Activated B cell treated with CpG ODN at 0.5 μM for 24 hours (primary cell): ENCODE results near the gene BPIFB2. TPM values are rescaled to one million over a fixed set of nuclear protein-coding genes. Genes with fewer than 3 reads are reported as not detected.

ENCODE experiments used
- ATAC-seq: fragments of 200-7000 bp; cut with Tn5 transposase; one replicate; pipeline ENCODE4 v1.10.0; 2021; ENCODE audit warnings: low read depth, mild to moderate bottlenecking, moderate library complexity
- CTCF ChIA-PET: fragments of 350-600 bp; sonication (Branson Sonifier 250); formaldehyde crosslinking; loops from one replicate; lab custom pipeline; 2021; ENCODE audit warnings: antibody characterized with exemption; lab: Charles Lee
- POLR2A ChIA-PET: fragments of 350-600 bp; sonication (Branson Sonifier 250); formaldehyde crosslinking; loops from one replicate; lab custom pipeline; 2021; ENCODE audit warnings: antibody characterized with exemption; lab: Charles Lee
- DNase-seq: peaks from one replicate; pipeline ENCODE4 v3.0.0; 2022
- H3K27ac Mint-ChIP-seq: one replicate; pipeline ENCODE4 v1.8.0; 2020; ENCODE audit warnings: mixed read lengths
- H3K27me3 Mint-ChIP-seq: one replicate; pipeline ENCODE4 v1.8.0; 2021; ENCODE audit warnings: mixed read lengths
- H3K36me3 Mint-ChIP-seq: one replicate; pipeline ENCODE4 v1.8.0; 2021; ENCODE audit warnings: low read depth, mixed read lengths
- H3K4me1 Mint-ChIP-seq: one replicate; pipeline ENCODE4 v1.8.0; 2021; ENCODE audit warnings: mixed read lengths
- H3K4me3 Mint-ChIP-seq: one replicate; pipeline ENCODE4 v1.8.0; 2020; ENCODE audit warnings: mild to moderate bottlenecking, mixed read lengths
- H3K9me3 Mint-ChIP-seq: one replicate; pipeline ENCODE4 v1.8.0; 2020; ENCODE audit warnings: mixed read lengths
- intact Hi-C: fragments of 100-400 bp; cut with micrococcal nuclease; formaldehyde crosslinking; loops from one replicate; pipeline ENCODE4 v1.15.1; 2024
- total RNA-seq: library from RNA; stranded (reverse); gene quantifications from 2 replicates; pipeline ENCODE4 v1.2.3, GENCODE V29; 2022
- TF ChIP-seq, protein P1 (sequence below): fragments of 200-600 bp; IDR thresholded peaks from one replicate; pipeline ENCODE4 v1.8.0; 2022; ENCODE audit warnings: antibody characterized with exemption, mild to moderate bottlenecking

The BPIFB2 gene
- total RNA-seq, 1 donor from 2014 or later: not detected

DNA sequence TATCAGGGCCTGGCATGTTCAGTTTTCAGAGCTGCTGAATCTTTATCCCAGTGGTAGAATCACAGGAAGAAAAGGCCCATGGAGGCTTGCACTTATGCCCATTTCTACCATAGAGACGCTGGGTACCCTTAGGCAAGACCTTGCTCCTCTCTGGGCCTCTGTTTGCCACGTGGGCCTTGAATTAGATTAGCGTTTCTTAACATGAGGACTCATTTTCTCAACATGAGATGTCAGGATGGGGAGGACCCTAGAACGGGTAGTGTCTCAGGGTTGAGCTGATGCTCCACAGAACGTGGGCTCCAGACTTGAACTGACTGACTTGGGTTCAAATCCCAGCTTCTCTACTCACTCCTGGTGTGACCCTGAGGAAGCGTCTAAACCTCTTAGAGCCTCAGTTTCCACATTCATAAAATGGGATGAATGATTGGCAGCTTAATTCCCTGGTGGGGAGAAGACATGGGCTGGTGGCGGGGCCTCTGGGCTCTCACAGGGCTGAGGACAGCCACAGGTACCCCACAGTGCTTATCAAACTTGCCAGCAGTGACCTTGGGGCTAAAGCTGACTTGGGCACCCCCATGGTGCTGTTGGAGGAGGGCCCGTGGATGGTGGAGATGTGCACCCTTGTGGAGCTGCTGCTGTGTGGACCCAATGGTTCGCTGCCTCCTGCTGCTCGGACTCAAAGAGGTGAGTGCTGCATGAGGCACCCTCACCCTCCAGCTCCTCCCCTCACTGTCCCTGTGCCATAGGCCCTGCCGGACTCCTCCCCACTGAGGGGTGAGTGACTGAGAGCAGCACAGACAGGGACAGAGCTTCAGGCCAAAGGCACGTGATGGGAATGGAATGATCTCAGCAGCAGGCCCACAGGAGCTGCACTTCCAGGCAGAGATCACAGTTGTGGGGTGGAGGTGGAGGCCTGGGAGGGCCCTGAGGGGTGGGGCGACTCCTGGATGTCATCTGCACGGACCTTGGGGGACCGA lies 31.5 kb upstream of the BPIFB2 start:
- Mint-ChIP-seq H3K9me3 (peaks cover 2% of the 10 kb centered on the region), H3K27ac (peak overlapping the region; percentile 15), H3K4me3 (no peak overlapping the region), H3K27me3 (no peaks in the 10 kb centered on the region), H3K4me1 (peaks cover 3% of the 10 kb centered on the region), H3K36me3 (no peaks in the 10 kb centered on the region)
- DNase-seq: no peak
- ChIA-PET POLR2A (interaction anchor here (1.4 kb wide), 1 partner anchor 8 kb away, joined by 3 read pairs; no protein-coding TSS in a partner anchor), CTCF (no interaction called here)
- ATAC-seq: no peak
- TF ChIP-seq, protein P1, sequence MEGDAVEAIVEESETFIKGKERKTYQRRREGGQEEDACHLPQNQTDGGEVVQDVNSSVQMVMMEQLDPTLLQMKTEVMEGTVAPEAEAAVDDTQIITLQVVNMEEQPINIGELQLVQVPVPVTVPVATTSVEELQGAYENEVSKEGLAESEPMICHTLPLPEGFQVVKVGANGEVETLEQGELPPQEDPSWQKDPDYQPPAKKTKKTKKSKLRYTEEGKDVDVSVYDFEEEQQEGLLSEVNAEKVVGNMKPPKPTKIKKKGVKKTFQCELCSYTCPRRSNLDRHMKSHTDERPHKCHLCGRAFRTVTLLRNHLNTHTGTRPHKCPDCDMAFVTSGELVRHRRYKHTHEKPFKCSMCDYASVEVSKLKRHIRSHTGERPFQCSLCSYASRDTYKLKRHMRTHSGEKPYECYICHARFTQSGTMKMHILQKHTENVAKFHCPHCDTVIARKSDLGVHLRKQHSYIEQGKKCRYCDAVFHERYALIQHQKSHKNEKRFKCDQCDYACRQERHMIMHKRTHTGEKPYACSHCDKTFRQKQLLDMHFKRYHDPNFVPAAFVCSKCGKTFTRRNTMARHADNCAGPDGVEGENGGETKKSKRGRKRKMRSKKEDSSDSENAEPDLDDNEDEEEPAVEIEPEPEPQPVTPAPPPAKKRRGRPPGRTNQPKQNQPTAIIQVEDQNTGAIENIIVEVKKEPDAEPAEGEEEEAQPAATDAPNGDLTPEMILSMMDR: no peak
- intact Hi-C loops: no loop called here

DNA sequence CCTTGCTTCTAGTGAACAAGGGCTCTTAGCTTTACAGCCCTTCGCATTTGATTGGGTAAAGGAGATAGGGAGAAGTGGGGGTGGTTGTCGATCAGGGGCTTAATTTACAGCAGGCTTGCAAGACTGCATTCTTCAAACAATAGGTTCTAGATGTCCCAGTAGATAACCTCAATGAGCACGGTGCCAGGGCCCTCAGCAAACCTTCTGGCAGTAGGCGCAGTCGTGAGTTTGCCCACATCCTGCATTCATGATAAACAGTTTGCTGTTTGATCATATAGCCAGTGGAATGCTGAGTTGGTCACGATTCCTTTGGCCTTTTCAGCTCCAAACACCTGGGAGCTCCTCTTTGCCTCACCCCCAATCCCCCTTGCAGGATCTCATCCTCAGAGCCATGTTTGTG lies 30.8 kb upstream of the BPIFB2 start:
- Mint-ChIP-seq H3K27ac (peak overlapping the region; percentile 15), H3K27me3 (no peaks in the 10 kb centered on the region), H3K9me3 (peaks cover 2% of the 10 kb centered on the region), H3K4me1 (peaks cover 3% of the 10 kb centered on the region), H3K4me3 (no peak overlapping the region), H3K36me3 (no peaks in the 10 kb centered on the region)
- ChIA-PET CTCF (no interaction called here), POLR2A (no interaction called here)
- intact Hi-C loops: no loop called here
- DNase-seq: no peak
- TF ChIP-seq, protein P1: no peak
- ATAC-seq: no peak

DNA sequence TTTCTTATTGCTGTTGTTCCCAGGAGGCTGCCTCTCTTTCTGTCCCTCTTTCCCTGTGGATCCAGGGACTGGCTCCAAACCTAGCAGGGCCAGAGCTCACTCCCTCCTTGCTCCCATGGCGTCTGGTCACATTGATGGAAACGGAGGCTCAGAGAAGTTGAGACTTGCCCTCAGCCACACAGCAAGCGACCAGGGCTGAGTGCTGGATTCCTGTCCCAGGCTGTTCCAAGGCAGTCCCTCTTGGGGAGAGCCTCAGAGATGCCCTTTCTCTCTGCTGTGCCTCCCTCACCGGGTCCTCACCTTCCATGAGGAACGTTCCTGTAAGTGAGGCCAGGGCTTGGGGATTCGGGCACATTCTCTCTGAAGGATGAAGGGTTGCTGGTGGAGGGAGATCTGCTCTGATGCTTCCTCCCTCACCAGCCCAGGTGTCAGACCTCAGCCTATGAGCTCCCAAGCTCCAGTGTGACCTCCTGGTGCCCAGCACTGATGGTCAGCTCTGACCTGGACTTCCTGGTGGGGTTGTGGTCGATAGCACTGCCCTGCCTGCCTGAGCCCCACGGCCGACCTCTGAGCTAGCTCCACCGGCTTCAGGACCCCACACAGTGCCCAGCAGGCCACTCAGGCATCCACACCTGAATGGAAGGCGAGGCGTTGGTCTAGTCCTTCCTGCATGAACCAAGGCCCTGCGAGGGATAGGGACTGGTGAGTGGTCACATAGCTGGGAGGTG lies 30.1 kb upstream of the BPIFB2 start:
- Mint-ChIP-seq H3K36me3 (no peaks in the 10 kb centered on the region), H3K9me3 (peaks cover 2% of the 10 kb centered on the region), H3K27me3 (no peaks in the 10 kb centered on the region), H3K4me1 (peaks cover 3% of the 10 kb centered on the region), H3K27ac (no peak overlapping the region), H3K4me3 (no peak overlapping the region)
- POLR2A ChIA-PET: no interaction called here
- intact Hi-C loops: no loop called here
- ATAC-seq (no peak), DNase-seq (no peak)
- CTCF ChIA-PET: no interaction called here
- TF ChIP-seq, protein P1: no peak

DNA sequence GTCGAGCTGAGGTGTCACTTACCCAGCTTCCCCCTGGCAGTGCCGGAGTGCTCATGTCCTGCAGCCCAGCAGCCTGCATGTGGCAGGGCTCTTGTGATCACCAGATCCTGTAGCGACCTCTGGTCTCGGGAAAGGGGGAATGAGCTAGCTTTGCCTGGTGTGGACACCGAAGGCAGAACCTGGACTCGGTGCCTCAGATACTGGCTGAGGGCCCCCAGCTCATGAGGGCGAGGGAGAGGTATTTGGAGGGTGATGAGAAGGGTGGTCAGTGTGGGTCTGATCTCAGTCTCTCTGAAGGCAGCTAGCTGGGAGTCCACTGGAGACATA lies 29.5 kb upstream of the BPIFB2 start:
- Mint-ChIP-seq H3K9me3 (peaks cover 1% of the 10 kb centered on the region), H3K36me3 (no peaks in the 10 kb centered on the region), H3K27me3 (no peaks in the 10 kb centered on the region), H3K27ac (no peak overlapping the region), H3K4me3 (no peak overlapping the region), H3K4me1 (peaks cover 3% of the 10 kb centered on the region)
- intact Hi-C loops: no loop called here
- ChIA-PET CTCF (no interaction called here), POLR2A (no interaction called here)
- ATAC-seq (no peak), DNase-seq (no peak)
- TF ChIP-seq, protein P1: no peak
